HK-2 (cell line): ENCODE results near the gene PRAMEF12.
"Not testable (repeated sequence)": the region's sequence is repeated elsewhere in the genome, so short reads cannot be mapped to it uniquely, and the experiment has no call there.

Experiments
- DNase-seq: peaks from one replicate; pipeline ENCODE4 v3.0.0-alpha.2; 2018; ENCODE audit not compliant: unreplicated experiment

PRAMEF12 gene

GRCh38 chr1:12770620-12771019 is 2.9 kb upstream of the PRAMEF12 start:
- DNase-seq, result no peak

GRCh38 chr1:12771186-12771585 is 2.4 kb upstream of the PRAMEF12 start:
- DNase-seq, result no peak

GRCh38 chr1:12772520-12772919 is 1.0 kb upstream of the PRAMEF12 start:
- DNase-seq, result no peak

- DNase-seq, result no peak
Measured at GRCh38 chr1:12774801-12775345, 1.3 kb downstream of the PRAMEF12 start.

GRCh38 chr1:12775443-12775842 is 1.9 kb downstream of the PRAMEF12 start:
- DNase-seq, result no peak

GRCh38 chr1:12776801-12777557 is 3.4 kb downstream of the PRAMEF12 start:
- DNase-seq, result no peak

- no peak for DNase-seq
Measured at GRCh38 chr1:12778061-12778460, 4.5 kb downstream of the PRAMEF12 start.

- DNase-seq, result no peak
Measured at GRCh38 chr1:12778907-12779306, 5.4 kb downstream of the PRAMEF12 start.

GRCh38 chr1:12781488-12781887 is 8.0 kb downstream of the PRAMEF12 start:
- not testable (repeated sequence) for DNase-seq

GRCh38 chr1:12783783-12784182 is 10.2 kb downstream of the PRAMEF12 start:
- not testable (repeated sequence) for DNase-seq

- not testable (repeated sequence) for DNase-seq
Measured at GRCh38 chr1:12784729-12785128, 11.2 kb downstream of the PRAMEF12 start.

GRCh38 chr1:12791097-12791496 is 17.6 kb downstream of the PRAMEF12 start, which contains the start of gene PRAMEF1:
Gene PRAMEF1 (plus strand): TSS chr1:12791397. CDS start chr1:12793228, 1,831 bp downstream.
- DNase-seq, result not testable (repeated sequence)

- no peak for DNase-seq
Measured at GRCh38 chr1:12798911-12799310, 25.4 kb downstream of the PRAMEF12 start.

GRCh38 chr1:12799730-12800129 is 26.2 kb downstream of the PRAMEF12 start:
- DNase-seq, result no peak

GRCh38 chr1:12809933-12810332 is 36.4 kb downstream of the PRAMEF12 start:
- DNase-seq, result no peak

GRCh38 chr1:12810691-12811408 is 37.3 kb downstream of the PRAMEF12 start:
- no peak for DNase-seq

GRCh38 chr1:12811409-12811784 is 37.9 kb downstream of the PRAMEF12 start:
- no peak for DNase-seq

GRCh38 chr1:12819061-12819460 is 45.5 kb downstream of the PRAMEF12 start:
- not testable (repeated sequence) for DNase-seq
